ENCODE measurements around the gene GARIN1A. TPM values are rescaled to one million over a fixed set of nuclear protein-coding genes. Genes with fewer than 3 reads are reported as not detected.
A peak's percentile ranks its signal among the peaks of the same experiment; 100 is the strongest.

Gene GARIN1A
- polyA plus RNA-seq, 1 donor = 1.6 TPM

DNA sequence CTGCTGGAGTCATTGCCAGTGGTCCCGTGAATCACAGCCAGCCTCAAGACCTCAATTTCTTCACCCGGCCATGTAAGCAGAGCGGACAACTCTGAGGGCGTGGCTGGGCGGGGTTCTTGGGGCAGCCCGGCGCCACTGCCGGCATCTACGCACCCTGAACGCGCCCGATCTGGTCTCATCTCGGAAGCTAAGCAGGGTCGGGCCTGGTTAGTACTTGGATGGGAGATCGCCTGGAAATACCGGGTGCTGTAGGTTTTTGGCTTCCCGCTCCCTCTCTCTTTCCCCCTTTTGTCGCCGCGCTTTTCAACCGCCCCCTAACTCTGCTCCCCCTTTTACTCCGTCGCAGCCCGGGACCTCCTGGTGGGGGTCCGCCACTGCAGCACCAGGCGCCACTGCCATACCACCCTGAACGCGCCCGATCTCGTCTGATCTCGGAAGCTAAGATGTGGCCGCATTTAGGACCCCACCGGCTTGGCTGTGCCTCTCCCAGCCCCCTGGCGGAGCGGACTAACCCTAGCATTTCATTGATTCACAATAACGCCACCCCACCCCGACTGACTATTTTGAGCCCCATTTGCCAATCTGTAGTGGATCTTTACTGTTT lies 25.3 kb downstream of the GARIN1A start:
- Histone ChIP-seq H3K27me3 (ENCODE audit: control insufficient read depth, insufficient read depth, low read length) (peaks cover 51% of the 10 kb centered on the region), H3K27ac (ENCODE audit: low read length) (no peak overlapping the region), H3K36me3 (ENCODE audit: control insufficient read depth, insufficient read depth, low read length) (no peaks in the 10 kb centered on the region), H3K4me3 (ENCODE audit: low read length) (peak overlapping the region; percentile 32), H3K4me1 (ENCODE audit: control insufficient read depth, insufficient read depth, low read length) (peaks cover 7% of the 10 kb centered on the region), H3K9me3 (ENCODE audit: control insufficient read depth, low read depth, low read length) (peaks cover 6% of the 10 kb centered on the region)
- WGBS (ENCODE audit: insufficient coverage, low lambda C conversion rate) = no CpG with 5 or more reads among the region's 37 CpGs
- DNase-seq = peak; percentile 24 to 42

DNA sequence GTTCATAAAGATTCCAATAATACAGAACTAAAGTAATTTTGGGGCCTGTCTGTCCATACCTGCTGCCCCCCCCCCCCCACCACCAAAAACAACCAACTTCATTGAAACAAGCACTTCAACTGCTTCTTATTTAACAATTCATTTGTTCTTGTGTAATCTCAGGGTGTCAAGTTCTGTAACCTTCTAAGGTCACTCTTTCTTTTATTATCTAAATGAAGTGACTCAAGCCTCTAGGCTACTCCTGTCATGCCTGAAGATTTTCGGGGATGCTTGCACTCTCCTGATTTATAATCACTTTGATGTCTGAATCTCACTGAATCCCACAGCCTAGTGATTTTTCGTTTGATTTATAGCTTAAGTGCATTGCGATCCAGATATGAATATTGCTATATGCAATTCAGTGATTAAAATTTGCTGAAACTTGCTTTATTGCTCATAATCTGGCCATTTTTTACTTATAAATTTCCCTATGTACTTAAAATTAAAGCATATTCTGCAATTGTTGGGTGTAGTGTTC lies 27.2 kb downstream of the GARIN1A start:
- Histone ChIP-seq H3K36me3 (ENCODE audit: control insufficient read depth, insufficient read depth, low read length) (no peaks in the 10 kb centered on the region), H3K4me1 (ENCODE audit: control insufficient read depth, insufficient read depth, low read length) (peaks cover 7% of the 10 kb centered on the region), H3K27me3 (ENCODE audit: control insufficient read depth, insufficient read depth, low read length) (peaks cover 48% of the 10 kb centered on the region), H3K27ac (ENCODE audit: low read length) (no peak overlapping the region), H3K4me3 (ENCODE audit: low read length) (no peak overlapping the region), H3K9me3 (ENCODE audit: control insufficient read depth, low read depth, low read length) (peaks cover 6% of the 10 kb centered on the region)
- DNase-seq = no peak
- WGBS (ENCODE audit: insufficient coverage, low lambda C conversion rate) = no CpG with 5 or more reads among the region's 3 CpGs

DNA sequence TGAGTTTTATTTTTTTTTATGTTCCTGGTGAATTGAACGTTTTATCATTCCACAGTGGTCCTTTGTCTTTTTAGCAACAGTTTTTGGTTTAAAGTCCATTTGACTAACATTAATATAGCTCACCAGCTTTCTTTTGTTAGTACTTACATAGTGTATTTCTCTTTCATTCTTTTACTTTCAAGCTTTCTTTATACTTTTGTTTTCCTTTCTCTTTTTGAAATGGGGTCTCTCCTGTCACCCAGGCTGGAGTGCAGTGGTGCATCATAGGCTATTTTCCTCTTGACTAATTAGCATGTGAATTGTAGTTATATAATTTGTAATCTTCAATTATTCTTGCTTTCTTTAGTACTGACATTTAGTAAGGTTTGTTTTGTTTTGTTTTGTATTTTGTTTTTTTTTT lies 27.8 kb downstream of the GARIN1A start:
- H3K4me1 ChIP-seq (ENCODE audit: control insufficient read depth, insufficient read depth, low read length) = peaks cover 7% of the 10 kb centered on the region
- 73% methylated on average over 1 of the region's 1 CpG for WGBS (ENCODE audit: insufficient coverage, low lambda C conversion rate)
- DNase-seq = no peak

DNA sequence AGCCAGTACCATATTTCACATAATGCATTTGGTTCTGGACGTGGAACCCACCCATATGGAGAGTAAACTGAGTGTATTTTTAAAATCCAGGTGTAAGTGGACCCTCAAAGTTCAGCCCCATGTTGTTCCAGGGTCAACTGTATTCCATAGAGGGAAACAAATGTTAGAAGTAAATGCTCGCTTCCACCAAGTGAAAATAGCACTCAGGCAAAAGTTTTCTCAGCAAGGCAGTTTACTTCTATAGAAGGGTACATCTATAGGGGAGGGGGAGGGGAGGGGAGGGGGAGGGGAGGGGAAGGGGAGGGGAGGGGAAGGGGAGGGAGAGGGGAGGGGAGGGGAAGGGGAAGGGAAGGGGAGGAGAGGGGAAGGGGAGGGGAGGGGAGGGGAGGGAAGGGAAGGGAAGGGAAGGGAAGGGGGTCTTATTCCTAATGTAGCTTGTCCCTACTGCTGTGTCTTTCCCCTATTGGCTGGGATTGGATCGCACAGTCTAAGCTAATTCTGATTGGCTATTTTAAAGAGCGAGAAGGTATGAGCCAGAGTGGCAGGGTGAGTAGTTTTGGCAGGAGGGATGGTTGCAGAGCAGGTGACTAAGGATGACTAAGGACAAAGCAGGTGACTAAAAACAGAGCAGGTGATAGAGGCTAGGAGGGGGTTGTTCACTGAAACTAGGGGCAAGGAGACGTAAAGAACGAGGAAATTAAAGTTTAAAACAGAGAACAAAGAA lies 29.1 kb downstream of the GARIN1A start:
- no peak overlapping the region for H3K4me3 ChIP-seq (ENCODE audit: low read length)
- no peak overlapping the region for H3K27ac ChIP-seq (ENCODE audit: low read length)
- DNase-seq = no peak
- H3K9me3 ChIP-seq (ENCODE audit: control insufficient read depth, low read depth, low read length) = peaks cover 6% of the 10 kb centered on the region
- H3K36me3 ChIP-seq (ENCODE audit: control insufficient read depth, insufficient read depth, low read length) = no peaks in the 10 kb centered on the region
- WGBS (ENCODE audit: insufficient coverage, low lambda C conversion rate) = 83% methylated on average over 1 of the region's 6 CpGs
- peaks cover 7% of the 10 kb centered on the region for H3K4me1 ChIP-seq (ENCODE audit: control insufficient read depth, insufficient read depth, low read length)
- peaks cover 47% of the 10 kb centered on the region for H3K27me3 ChIP-seq (ENCODE audit: control insufficient read depth, insufficient read depth, low read length)

More for the DNA sequence above, 27.8 kb downstream of the GARIN1A start:
- H3K36me3 ChIP-seq (ENCODE audit: control insufficient read depth, insufficient read depth, low read length) = no peaks in the 10 kb centered on the region
- H3K27me3 ChIP-seq (ENCODE audit: control insufficient read depth, insufficient read depth, low read length) = peaks cover 48% of the 10 kb centered on the region
- no peak overlapping the region for H3K27ac ChIP-seq (ENCODE audit: low read length)
- H3K9me3 ChIP-seq (ENCODE audit: control insufficient read depth, low read depth, low read length) = peaks cover 6% of the 10 kb centered on the region
- H3K4me3 ChIP-seq (ENCODE audit: low read length) = no peak overlapping the region

DNA sequence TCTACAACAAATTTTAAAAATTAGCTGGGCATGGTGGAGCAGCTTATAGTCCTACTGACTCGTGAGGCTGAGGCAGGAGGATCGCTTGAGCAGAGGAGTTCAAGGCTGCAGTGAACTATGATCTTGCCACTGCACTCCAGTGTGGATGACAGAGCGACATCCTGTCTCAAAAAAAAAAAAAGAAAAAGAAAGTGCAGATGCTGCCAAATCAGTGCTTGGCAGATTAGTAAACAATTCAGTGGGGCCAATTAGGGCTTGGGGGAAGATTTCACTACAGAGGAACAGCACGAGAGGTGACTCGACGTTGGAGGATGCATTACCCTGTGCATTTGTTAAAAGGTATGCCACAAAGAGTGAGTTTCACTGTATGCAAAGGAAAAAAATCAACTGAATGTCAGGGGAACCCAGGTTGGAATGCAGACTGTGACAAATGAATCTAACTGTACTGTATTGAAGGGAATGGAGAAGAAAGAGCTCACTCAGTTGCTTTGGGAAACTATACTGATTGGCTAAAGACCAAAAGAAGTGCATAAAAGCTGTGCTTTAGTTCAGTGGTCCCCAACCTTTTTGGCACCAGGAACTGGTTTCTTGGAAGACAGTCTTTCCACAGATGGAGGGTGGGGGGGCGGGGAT lies 31.6 kb downstream of the GARIN1A start:
- Histone ChIP-seq H3K27me3 (ENCODE audit: control insufficient read depth, insufficient read depth, low read length) (peaks cover 26% of the 10 kb centered on the region), H3K9me3 (ENCODE audit: control insufficient read depth, low read depth, low read length) (no peaks in the 10 kb centered on the region), H3K4me1 (ENCODE audit: control insufficient read depth, insufficient read depth, low read length) (no peaks in the 10 kb centered on the region), H3K36me3 (ENCODE audit: control insufficient read depth, insufficient read depth, low read length) (no peaks in the 10 kb centered on the region), H3K27ac (ENCODE audit: low read length) (no peak overlapping the region), H3K4me3 (ENCODE audit: low read length) (no peak overlapping the region)
- no peak for DNase-seq
- no CpG with 5 or more reads among the region's 7 CpGs for WGBS (ENCODE audit: insufficient coverage, low lambda C conversion rate)

DNA sequence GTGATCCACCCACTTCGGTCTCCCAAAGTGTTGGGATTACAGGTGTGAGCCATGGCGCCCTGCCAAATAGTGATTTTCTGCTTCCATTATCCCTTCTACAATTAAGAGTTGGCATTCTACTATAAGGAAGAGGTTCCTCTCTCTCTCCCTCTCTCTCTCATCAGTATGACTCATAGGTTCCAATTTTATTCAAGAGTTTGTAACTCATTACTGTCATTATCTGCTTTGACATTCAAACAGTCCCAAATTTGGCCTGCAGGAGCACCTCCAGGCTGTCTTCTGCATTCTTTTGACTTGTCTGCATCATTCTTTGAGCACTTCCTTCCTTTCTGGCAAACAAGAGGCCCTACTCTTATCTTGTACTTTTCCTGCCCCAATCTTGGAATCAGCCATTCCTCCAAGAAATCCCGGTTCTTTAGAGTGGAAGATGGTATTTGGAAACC lies 33.8 kb downstream of the GARIN1A start:
- no peak overlapping the region for H3K4me3 ChIP-seq (ENCODE audit: low read length)
- H3K27me3 ChIP-seq (ENCODE audit: control insufficient read depth, insufficient read depth, low read length) = peaks cover 12% of the 10 kb centered on the region
- no peaks in the 10 kb centered on the region for H3K9me3 ChIP-seq (ENCODE audit: control insufficient read depth, low read depth, low read length)
- no peaks in the 10 kb centered on the region for H3K4me1 ChIP-seq (ENCODE audit: control insufficient read depth, insufficient read depth, low read length)
- H3K27ac ChIP-seq (ENCODE audit: low read length) = no peak overlapping the region
- DNase-seq = no peak
- no peaks in the 10 kb centered on the region for H3K36me3 ChIP-seq (ENCODE audit: control insufficient read depth, insufficient read depth, low read length)
- no CpG with 5 or more reads among the region's 3 CpGs for WGBS (ENCODE audit: insufficient coverage, low lambda C conversion rate)

DNA sequence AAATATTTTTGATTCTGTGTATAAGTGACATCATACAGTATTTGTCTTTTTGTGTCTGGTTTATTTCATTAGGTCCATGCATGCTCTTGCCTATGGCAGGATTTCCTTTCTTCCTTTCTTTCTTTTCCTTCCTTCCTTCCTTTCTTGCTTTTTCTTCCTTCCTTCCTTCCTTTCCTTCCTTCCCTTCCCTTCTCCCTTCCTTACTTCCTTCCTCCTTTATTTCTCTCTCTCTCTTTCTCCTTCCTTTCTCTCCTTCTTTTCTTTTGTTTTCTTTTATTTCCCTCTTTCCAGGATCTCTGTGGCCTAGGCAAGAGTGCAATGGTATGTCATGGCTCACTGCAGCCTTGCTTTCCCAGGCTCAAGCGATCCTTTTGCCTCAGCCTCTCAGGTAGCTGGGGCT lies 35.7 kb downstream of the GARIN1A start:
- WGBS (ENCODE audit: insufficient coverage, low lambda C conversion rate) = no CpG with 5 or more reads among the region's 1 CpG

DNA sequence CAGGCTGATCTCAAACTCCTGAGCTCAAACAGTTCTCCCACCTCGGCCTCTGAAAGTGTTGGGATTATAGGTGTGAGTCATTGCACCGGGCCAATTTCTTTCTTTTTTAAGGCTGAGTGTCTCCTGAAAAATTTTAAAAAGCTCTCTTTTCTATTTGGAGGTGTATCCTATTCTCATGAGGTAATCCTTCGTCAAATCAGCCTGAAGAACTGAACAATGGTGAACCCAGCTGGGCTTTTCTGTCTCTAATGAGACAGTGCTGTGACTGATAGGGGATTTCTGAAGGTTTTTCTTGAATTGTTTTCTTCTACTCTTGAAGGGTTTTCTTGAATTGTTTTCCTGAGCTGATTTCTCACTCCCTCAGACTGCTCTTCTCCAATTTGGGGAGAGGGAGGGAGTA lies 36.1 kb downstream of the GARIN1A start:
- no peaks in the 10 kb centered on the region for H3K9me3 ChIP-seq (ENCODE audit: control insufficient read depth, low read depth, low read length)
- no peaks in the 10 kb centered on the region for H3K4me1 ChIP-seq (ENCODE audit: control insufficient read depth, insufficient read depth, low read length)
- no CpG with 5 or more reads among the region's 3 CpGs for WGBS (ENCODE audit: insufficient coverage, low lambda C conversion rate)

More for the DNA sequence above, 35.7 kb downstream of the GARIN1A start:
- no peaks in the 10 kb centered on the region for H3K36me3 ChIP-seq (ENCODE audit: control insufficient read depth, insufficient read depth, low read length)
- H3K4me1 ChIP-seq (ENCODE audit: control insufficient read depth, insufficient read depth, low read length) = no peaks in the 10 kb centered on the region
- peaks cover 7% of the 10 kb centered on the region for H3K27me3 ChIP-seq (ENCODE audit: control insufficient read depth, insufficient read depth, low read length)
- no peaks in the 10 kb centered on the region for H3K9me3 ChIP-seq (ENCODE audit: control insufficient read depth, low read depth, low read length)
- no peak overlapping the region for H3K4me3 ChIP-seq (ENCODE audit: low read length)
- no peak overlapping the region for H3K27ac ChIP-seq (ENCODE audit: low read length)
- DNase-seq = no peak

DNA sequence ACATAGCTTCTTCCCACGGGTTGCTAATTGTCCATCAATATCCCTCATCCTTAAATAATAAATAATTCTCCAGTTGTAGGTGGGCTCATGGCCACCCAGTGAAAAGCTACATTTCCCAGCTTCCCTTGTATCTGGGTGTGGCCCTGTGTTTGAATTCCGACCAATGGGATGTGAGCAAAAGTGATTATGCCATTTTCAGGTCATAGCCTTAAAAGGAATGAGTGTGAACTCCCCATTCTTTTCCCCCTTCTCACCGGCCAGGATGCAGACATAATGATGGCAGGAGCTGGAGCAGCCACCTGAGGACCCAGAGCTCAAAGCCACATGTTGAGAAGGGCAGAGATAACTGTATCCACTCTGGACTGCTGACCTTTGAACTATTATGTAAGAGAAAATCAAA lies 36.7 kb downstream of the GARIN1A start:
- H3K27ac ChIP-seq (ENCODE audit: low read length) = no peak overlapping the region
- H3K36me3 ChIP-seq (ENCODE audit: control insufficient read depth, insufficient read depth, low read length) = no peaks in the 10 kb centered on the region
- no peak for DNase-seq
- peaks cover 7% of the 10 kb centered on the region for H3K27me3 ChIP-seq (ENCODE audit: control insufficient read depth, insufficient read depth, low read length)
- H3K9me3 ChIP-seq (ENCODE audit: control insufficient read depth, low read depth, low read length) = no peaks in the 10 kb centered on the region
- H3K4me1 ChIP-seq (ENCODE audit: control insufficient read depth, insufficient read depth, low read length) = no peaks in the 10 kb centered on the region
- H3K4me3 ChIP-seq (ENCODE audit: low read length) = no peak overlapping the region
- no CpG with 5 or more reads among the region's 3 CpGs for WGBS (ENCODE audit: insufficient coverage, low lambda C conversion rate)

More for the DNA sequence above, 36.1 kb downstream of the GARIN1A start:
- no peak for DNase-seq
- Histone ChIP-seq H3K27me3 (ENCODE audit: control insufficient read depth, insufficient read depth, low read length) (peaks cover 7% of the 10 kb centered on the region), H3K36me3 (ENCODE audit: control insufficient read depth, insufficient read depth, low read length) (no peaks in the 10 kb centered on the region), H3K27ac (ENCODE audit: low read length) (no peak overlapping the region), H3K4me3 (ENCODE audit: low read length) (no peak overlapping the region)

DNA sequence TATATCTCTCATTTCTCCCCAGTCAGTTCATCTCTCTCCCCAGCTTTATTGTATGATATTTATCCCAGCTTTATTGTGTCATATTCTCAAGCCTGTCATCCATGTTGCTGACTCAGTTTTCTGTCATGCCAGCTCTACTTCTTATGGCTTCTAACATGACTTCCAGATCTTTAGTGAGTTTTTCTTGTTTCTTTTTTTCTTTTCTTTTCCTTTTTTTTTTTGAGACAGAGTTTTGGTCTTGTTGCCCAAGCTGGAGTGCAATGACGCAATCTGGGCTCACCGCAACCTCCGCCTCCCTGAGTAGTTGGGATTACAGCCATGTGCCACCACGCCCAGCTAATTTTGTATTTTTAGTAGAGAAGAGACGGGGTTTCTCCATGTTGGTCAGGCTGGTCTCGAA lies 38.4 kb downstream of the GARIN1A start:
- DNase-seq = no peak
- no peak overlapping the region for H3K4me3 ChIP-seq (ENCODE audit: low read length)
- no peak overlapping the region for H3K27ac ChIP-seq (ENCODE audit: low read length)
- no peaks in the 10 kb centered on the region for H3K4me1 ChIP-seq (ENCODE audit: control insufficient read depth, insufficient read depth, low read length)
- no CpG with 5 or more reads among the region's 6 CpGs for WGBS (ENCODE audit: insufficient coverage, low lambda C conversion rate)
- peaks cover 10% of the 10 kb centered on the region for H3K27me3 ChIP-seq (ENCODE audit: control insufficient read depth, insufficient read depth, low read length)
- H3K36me3 ChIP-seq (ENCODE audit: control insufficient read depth, insufficient read depth, low read length) = no peaks in the 10 kb centered on the region
- H3K9me3 ChIP-seq (ENCODE audit: control insufficient read depth, low read depth, low read length) = no peaks in the 10 kb centered on the region

All from large intestine (tissue), 3 donors.